Measurements from ENCODE around the gene PRSS22.

DNA sequence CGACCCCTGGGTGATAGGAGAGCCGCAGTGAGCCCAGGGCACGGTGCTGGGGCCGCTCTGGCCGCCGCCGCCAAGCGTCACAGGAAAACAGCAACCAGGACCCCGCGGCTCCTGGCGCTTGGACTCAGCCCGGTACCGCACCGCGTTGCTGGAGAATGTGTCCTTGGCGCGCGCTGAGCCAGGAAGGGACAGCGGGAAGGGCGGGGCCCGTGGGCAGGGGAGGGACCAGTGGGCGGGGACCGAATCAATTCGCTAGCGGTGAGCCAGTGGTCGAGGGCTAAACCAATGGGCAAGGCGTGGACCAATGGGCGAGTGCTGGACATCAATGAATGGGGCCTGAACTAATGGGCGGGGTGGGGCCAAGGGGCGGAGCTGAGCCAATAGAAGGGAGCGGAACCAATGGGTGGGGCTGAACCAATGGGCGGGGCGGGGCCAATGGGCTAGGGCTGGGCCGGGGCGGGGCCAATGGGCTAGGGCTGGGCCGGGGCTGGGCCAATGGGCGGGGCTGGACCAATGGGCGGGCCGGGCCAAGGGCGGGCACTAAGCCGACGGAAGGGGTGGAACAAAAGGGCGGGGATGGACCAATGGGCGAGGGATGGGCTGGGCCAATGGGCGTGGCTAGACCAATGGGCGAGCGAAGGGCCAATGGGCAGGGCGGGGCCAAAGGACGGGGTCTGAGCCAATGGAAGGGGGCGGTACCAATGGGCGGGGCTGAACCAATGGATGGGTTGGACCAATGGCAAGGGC lies 47.4 kb upstream of the PRSS22 start:
- TF ChIP-seq, protein P1, sequence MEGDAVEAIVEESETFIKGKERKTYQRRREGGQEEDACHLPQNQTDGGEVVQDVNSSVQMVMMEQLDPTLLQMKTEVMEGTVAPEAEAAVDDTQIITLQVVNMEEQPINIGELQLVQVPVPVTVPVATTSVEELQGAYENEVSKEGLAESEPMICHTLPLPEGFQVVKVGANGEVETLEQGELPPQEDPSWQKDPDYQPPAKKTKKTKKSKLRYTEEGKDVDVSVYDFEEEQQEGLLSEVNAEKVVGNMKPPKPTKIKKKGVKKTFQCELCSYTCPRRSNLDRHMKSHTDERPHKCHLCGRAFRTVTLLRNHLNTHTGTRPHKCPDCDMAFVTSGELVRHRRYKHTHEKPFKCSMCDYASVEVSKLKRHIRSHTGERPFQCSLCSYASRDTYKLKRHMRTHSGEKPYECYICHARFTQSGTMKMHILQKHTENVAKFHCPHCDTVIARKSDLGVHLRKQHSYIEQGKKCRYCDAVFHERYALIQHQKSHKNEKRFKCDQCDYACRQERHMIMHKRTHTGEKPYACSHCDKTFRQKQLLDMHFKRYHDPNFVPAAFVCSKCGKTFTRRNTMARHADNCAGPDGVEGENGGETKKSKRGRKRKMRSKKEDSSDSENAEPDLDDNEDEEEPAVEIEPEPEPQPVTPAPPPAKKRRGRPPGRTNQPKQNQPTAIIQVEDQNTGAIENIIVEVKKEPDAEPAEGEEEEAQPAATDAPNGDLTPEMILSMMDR (IDR thresholded peaks at IDR 0.05), result peak in 2 of 6 experiments; percentile 17 to 18
- TF ChIP-seq POLR2A (IDR thresholded peaks at IDR 0.05), result peak; percentile 97
